ENCODE measurements around the gene RRBP1.

Gene RRBP1

GRCh38 chr20:17606001-17606400 is 76.0 kb downstream of the RRBP1 start:
- H3K18ac ChIP-seq (ENCODE audit: low read length) = no peak overlapping the region
- peaks cover 2% of the 10 kb centered on the region for H3K4me1 ChIP-seq (ENCODE audit: control insufficient read depth, low read depth, low read length)
- no CpG with 5 or more reads among the region's 2 CpGs for WGBS (ENCODE audit: extremely low coverage, insufficient coverage, low lambda C conversion rate)
- no peak overlapping the region for H2BK5ac ChIP-seq (ENCODE audit: low read length)
- H3K36me3 ChIP-seq (ENCODE audit: control insufficient read depth, insufficient read depth, low read length) = no peaks in the 10 kb centered on the region
- no peak overlapping the region for H4K8ac ChIP-seq (ENCODE audit: low read depth, low read length)
- H3K27me3 ChIP-seq (ENCODE audit: insufficient read depth, low read length, poor library complexity) = no peaks in the 10 kb centered on the region
- no peak overlapping the region for H3K4ac ChIP-seq (ENCODE audit: low read depth, low read length)
- no peak for DNase-seq
- no peak overlapping the region for H3K9ac ChIP-seq (ENCODE audit: low read length)
- no peak overlapping the region for H2BK15ac ChIP-seq (replicated peaks; ENCODE audit: low read depth)
- no peak overlapping the region for H2AK5ac ChIP-seq (ENCODE audit: low read length)
- H3K4me3 ChIP-seq (ENCODE audit: low read length) = no peak overlapping the region
- no peak overlapping the region for H4K5ac ChIP-seq (ENCODE audit: low read length)
- H3K79me1 ChIP-seq (ENCODE audit: low read length) = peaks cover 1% of the 10 kb centered on the region
- H2BK120ac ChIP-seq (ENCODE audit: low read depth, low read length) = no peak overlapping the region
- no peak overlapping the region for H3K27ac ChIP-seq (ENCODE audit: low read depth, low read length)
- no peaks in the 10 kb centered on the region for H3K79me2 ChIP-seq (ENCODE audit: control insufficient read depth, insufficient read depth, low read length)
- H3K4me2 ChIP-seq (ENCODE audit: low read length) = no peak overlapping the region
- no peak overlapping the region for H3K56ac ChIP-seq (ENCODE audit: low read length)
- H3K23ac ChIP-seq (ENCODE audit: low read length) = no peak overlapping the region

- Histone ChIP-seq H2BK5ac (ENCODE audit: low read length) (no peak overlapping the region), H3K4ac (ENCODE audit: low read depth, low read length) (no peak overlapping the region), H3K27me3 (ENCODE audit: insufficient read depth, low read length, poor library complexity) (no peaks in the 10 kb centered on the region), H3K4me1 (ENCODE audit: control insufficient read depth, low read depth, low read length) (peaks cover 2% of the 10 kb centered on the region), H3K9ac (ENCODE audit: low read length) (no peak overlapping the region), H4K5ac (ENCODE audit: low read length) (no peak overlapping the region), H3K27ac (ENCODE audit: low read depth, low read length) (no peak overlapping the region), H2BK15ac (replicated peaks; ENCODE audit: low read depth) (no peak overlapping the region), H3K4me3 (ENCODE audit: low read length) (no peak overlapping the region), H2BK120ac (ENCODE audit: low read depth, low read length) (no peak overlapping the region), H3K23ac (ENCODE audit: low read length) (no peak overlapping the region), H3K79me2 (ENCODE audit: control insufficient read depth, insufficient read depth, low read length) (no peaks in the 10 kb centered on the region), H3K4me2 (ENCODE audit: low read length) (no peak overlapping the region), H3K36me3 (ENCODE audit: control insufficient read depth, insufficient read depth, low read length) (no peaks in the 10 kb centered on the region), H4K8ac (ENCODE audit: low read depth, low read length) (no peak overlapping the region), H3K79me1 (ENCODE audit: low read length) (peaks cover 1% of the 10 kb centered on the region), H2AK5ac (ENCODE audit: low read length) (no peak overlapping the region), H3K18ac (ENCODE audit: low read length) (no peak overlapping the region), H3K56ac (ENCODE audit: low read length) (no peak overlapping the region)
- no peak for DNase-seq
- no CpG with 5 or more reads among the region's 5 CpGs for WGBS (ENCODE audit: extremely low coverage, insufficient coverage, low lambda C conversion rate)
These were observed 76.8 kb downstream of the RRBP1 start for GRCh38 chr20:17605131-17605660.

DNA sequence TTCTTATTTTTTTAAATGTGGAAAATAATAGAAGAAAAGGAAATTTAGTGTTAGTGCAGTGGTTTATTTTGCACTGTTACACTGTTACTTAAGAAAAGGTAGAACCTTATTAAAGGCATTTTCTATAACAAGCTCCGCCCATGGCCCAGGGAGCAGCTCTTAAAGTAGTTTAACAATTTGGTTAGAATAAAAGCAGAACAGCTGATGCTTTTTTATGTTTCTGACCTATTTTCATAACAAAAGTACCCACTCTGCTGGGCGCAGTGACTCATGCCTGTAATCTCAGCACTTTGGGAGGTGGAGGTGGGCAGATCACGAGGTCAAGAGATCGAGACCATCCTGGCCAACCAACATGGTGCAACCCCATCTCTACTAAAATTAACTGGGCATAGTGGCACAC is 79.5 kb downstream of the RRBP1 start:
- H3K27ac ChIP-seq (ENCODE audit: low read depth, low read length) = no peak overlapping the region
- no peak overlapping the region for H2BK15ac ChIP-seq (replicated peaks; ENCODE audit: low read depth)
- peaks cover 2% of the 10 kb centered on the region for H3K4me1 ChIP-seq (ENCODE audit: control insufficient read depth, low read depth, low read length)
- H2BK120ac ChIP-seq (ENCODE audit: low read depth, low read length) = no peak overlapping the region
- H4K5ac ChIP-seq (ENCODE audit: low read length) = no peak overlapping the region
- no CpG with 5 or more reads among the region's 4 CpGs for WGBS (ENCODE audit: extremely low coverage, insufficient coverage, low lambda C conversion rate)
- no peak overlapping the region for H2AK5ac ChIP-seq (ENCODE audit: low read length)
- no peak overlapping the region for H3K4me3 ChIP-seq (ENCODE audit: low read length)
- H3K23ac ChIP-seq (ENCODE audit: low read length) = no peak overlapping the region
- no peak overlapping the region for H4K8ac ChIP-seq (ENCODE audit: low read depth, low read length)
- no peak overlapping the region for H3K4ac ChIP-seq (ENCODE audit: low read depth, low read length)
- DNase-seq = no peak
- no peak overlapping the region for H2BK5ac ChIP-seq (ENCODE audit: low read length)
- H3K56ac ChIP-seq (ENCODE audit: low read length) = no peak overlapping the region
- H3K18ac ChIP-seq (ENCODE audit: low read length) = no peak overlapping the region
- H3K79me1 ChIP-seq (ENCODE audit: low read length) = peaks cover 11% of the 10 kb centered on the region
- no peaks in the 10 kb centered on the region for H3K27me3 ChIP-seq (ENCODE audit: insufficient read depth, low read length, poor library complexity)
- H3K4me2 ChIP-seq (ENCODE audit: low read length) = no peak overlapping the region
- peaks cover 12% of the 10 kb centered on the region for H3K79me2 ChIP-seq (ENCODE audit: control insufficient read depth, insufficient read depth, low read length)
- H3K9ac ChIP-seq (ENCODE audit: low read length) = no peak overlapping the region
- H3K36me3 ChIP-seq (ENCODE audit: control insufficient read depth, insufficient read depth, low read length) = no peaks in the 10 kb centered on the region

GRCh38 chr20:17601957-17602356 is 80.1 kb downstream of the RRBP1 start:
- peaks cover 11% of the 10 kb centered on the region for H3K79me1 ChIP-seq (ENCODE audit: low read length)
- H3K4me2 ChIP-seq (ENCODE audit: low read length) = no peak overlapping the region
- H3K56ac ChIP-seq (ENCODE audit: low read length) = no peak overlapping the region
- H2BK5ac ChIP-seq (ENCODE audit: low read length) = no peak overlapping the region
- no peaks in the 10 kb centered on the region for H3K36me3 ChIP-seq (ENCODE audit: control insufficient read depth, insufficient read depth, low read length)
- no peaks in the 10 kb centered on the region for H3K27me3 ChIP-seq (ENCODE audit: insufficient read depth, low read length, poor library complexity)
- DNase-seq = no peak
- no CpG with 5 or more reads among the region's 4 CpGs for WGBS (ENCODE audit: extremely low coverage, insufficient coverage, low lambda C conversion rate)
- no peak overlapping the region for H3K23ac ChIP-seq (ENCODE audit: low read length)
- H4K5ac ChIP-seq (ENCODE audit: low read length) = no peak overlapping the region
- no peak overlapping the region for H3K18ac ChIP-seq (ENCODE audit: low read length)
- H3K4me1 ChIP-seq (ENCODE audit: control insufficient read depth, low read depth, low read length) = peaks cover 2% of the 10 kb centered on the region
- H3K27ac ChIP-seq (ENCODE audit: low read depth, low read length) = no peak overlapping the region
- no peak overlapping the region for H2AK5ac ChIP-seq (ENCODE audit: low read length)
- no peak overlapping the region for H3K4me3 ChIP-seq (ENCODE audit: low read length)
- no peak overlapping the region for H4K8ac ChIP-seq (ENCODE audit: low read depth, low read length)
- H3K79me2 ChIP-seq (ENCODE audit: control insufficient read depth, insufficient read depth, low read length) = peaks cover 12% of the 10 kb centered on the region
- H3K9ac ChIP-seq (ENCODE audit: low read length) = no peak overlapping the region
- H2BK15ac ChIP-seq (replicated peaks; ENCODE audit: low read depth) = no peak overlapping the region
- H3K4ac ChIP-seq (ENCODE audit: low read depth, low read length) = no peak overlapping the region
- H2BK120ac ChIP-seq (ENCODE audit: low read depth, low read length) = no peak overlapping the region

- Histone ChIP-seq H3K4me2 (ENCODE audit: low read length) (no peak overlapping the region), H4K5ac (ENCODE audit: low read length) (no peak overlapping the region), H3K4me3 (ENCODE audit: low read length) (no peak overlapping the region), H3K18ac (ENCODE audit: low read length) (no peak overlapping the region), H2BK15ac (replicated peaks; ENCODE audit: low read depth) (no peak overlapping the region), H3K56ac (ENCODE audit: low read length) (no peak overlapping the region), H3K27ac (ENCODE audit: low read depth, low read length) (no peak overlapping the region), H3K79me2 (ENCODE audit: control insufficient read depth, insufficient read depth, low read length) (peaks cover 27% of the 10 kb centered on the region), H4K8ac (ENCODE audit: low read depth, low read length) (no peak overlapping the region), H3K4ac (ENCODE audit: low read depth, low read length) (no peak overlapping the region), H3K4me1 (ENCODE audit: control insufficient read depth, low read depth, low read length) (peaks cover 5% of the 10 kb centered on the region), H3K23ac (ENCODE audit: low read length) (no peak overlapping the region), H3K79me1 (ENCODE audit: low read length) (peaks cover 21% of the 10 kb centered on the region), H2AK5ac (ENCODE audit: low read length) (no peak overlapping the region), H3K27me3 (ENCODE audit: insufficient read depth, low read length, poor library complexity) (no peaks in the 10 kb centered on the region), H2BK120ac (ENCODE audit: low read depth, low read length) (no peak overlapping the region), H2BK5ac (ENCODE audit: low read length) (no peak overlapping the region), H3K9ac (ENCODE audit: low read length) (no peak overlapping the region), H3K36me3 (ENCODE audit: control insufficient read depth, insufficient read depth, low read length) (no peaks in the 10 kb centered on the region)
- WGBS (ENCODE audit: extremely low coverage, insufficient coverage, low lambda C conversion rate) = no CpG with 5 or more reads among the region's 1 CpG
- no peak for DNase-seq
These were observed 84.0 kb downstream of the RRBP1 start for GRCh38 chr20:17598013-17598550.

DNA sequence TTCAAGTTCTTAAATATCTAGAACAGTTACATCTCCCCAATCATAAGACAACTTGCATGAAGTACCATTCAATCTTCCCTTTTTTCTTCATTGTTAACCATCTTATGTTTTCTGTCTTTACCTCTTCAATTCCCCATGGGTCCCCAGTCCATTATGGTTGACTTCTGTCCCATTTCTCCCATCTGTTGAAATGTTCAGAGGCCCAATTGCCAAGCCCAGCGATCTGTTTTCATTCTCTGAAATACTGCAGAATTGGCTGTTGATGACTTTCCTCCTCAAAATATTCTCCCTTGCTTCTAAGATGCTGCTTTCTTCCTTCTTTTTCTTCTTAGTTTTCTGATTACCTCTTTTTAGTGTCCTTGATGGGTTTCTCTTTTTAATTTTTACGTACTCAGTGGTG is 86.2 kb downstream of the RRBP1 start:
- Histone ChIP-seq H3K9ac (ENCODE audit: low read length) (no peak overlapping the region), H3K27ac (ENCODE audit: low read depth, low read length) (no peak overlapping the region), H3K18ac (ENCODE audit: low read length) (no peak overlapping the region), H3K23ac (ENCODE audit: low read length) (no peak overlapping the region), H4K8ac (ENCODE audit: low read depth, low read length) (no peak overlapping the region), H2BK5ac (ENCODE audit: low read length) (no peak overlapping the region), H3K56ac (ENCODE audit: low read length) (no peak overlapping the region), H3K36me3 (ENCODE audit: control insufficient read depth, insufficient read depth, low read length) (no peaks in the 10 kb centered on the region), H3K4me1 (ENCODE audit: control insufficient read depth, low read depth, low read length) (peaks cover 3% of the 10 kb centered on the region), H4K5ac (ENCODE audit: low read length) (no peak overlapping the region), H3K27me3 (ENCODE audit: insufficient read depth, low read length, poor library complexity) (no peaks in the 10 kb centered on the region), H2BK120ac (ENCODE audit: low read depth, low read length) (no peak overlapping the region), H3K4me3 (ENCODE audit: low read length) (no peak overlapping the region), H2BK15ac (replicated peaks; ENCODE audit: low read depth) (no peak overlapping the region), H3K79me2 (ENCODE audit: control insufficient read depth, insufficient read depth, low read length) (peaks cover 30% of the 10 kb centered on the region), H2AK5ac (ENCODE audit: low read length) (no peak overlapping the region), H3K4me2 (ENCODE audit: low read length) (no peak overlapping the region), H3K79me1 (ENCODE audit: low read length) (peaks cover 23% of the 10 kb centered on the region), H3K4ac (ENCODE audit: low read depth, low read length) (no peak overlapping the region)
- WGBS (ENCODE audit: extremely low coverage, insufficient coverage, low lambda C conversion rate) = no CpG with 5 or more reads among the region's 2 CpGs
- DNase-seq = no peak
